ENCODE measurements around the gene ARSB. TPM values are rescaled to one million over a fixed set of nuclear protein-coding genes. Genes with fewer than 3 reads are reported as not detected.
"Not testable (repeated sequence)": the region's sequence is repeated elsewhere in the genome, so short reads cannot be mapped to it uniquely, and the experiment has no call there.

Gene ARSB
- total RNA-seq, 4 donors from 2014 or later = 4.2 to 10.7 (median 7.3) TPM

GRCh38 chr5:78734094-78734845 is 250.8 kb downstream of the ARSB start:
- Histone ChIP-seq H3K9me3 (no peaks in the 10 kb centered on the region), H3K4me1 (no peaks in the 10 kb centered on the region), H3K27ac (no peak overlapping the region), H3K36me3 (no peaks in the 10 kb centered on the region), H3K27me3 (no peaks in the 10 kb centered on the region), H3K4me3 (no peak overlapping the region)
- TF ChIP-seq CTCF (IDR thresholded peaks at IDR 0.05) (no peak), POLR2A (IDR thresholded peaks at IDR 0.05) (no peak)
- DNase-seq = no peak

GRCh38 chr5:78732721-78733120 is 252.4 kb downstream of the ARSB start:
- peak in 1 of 3 donors; percentile 53 for DNase-seq
- not testable (repeated sequence) for H3K36me3 ChIP-seq

GRCh38 chr5:78731884-78732283 is 253.2 kb downstream of the ARSB start:
- DNase-seq = no peak
- H3K9me3 ChIP-seq = no peaks in the 10 kb centered on the region
- no peaks in the 10 kb centered on the region for H3K27me3 ChIP-seq
- H3K4me1 ChIP-seq = peaks cover 0 to 10% (median 4%) of the 10 kb centered on the region in 4 donors
- H3K36me3 ChIP-seq = no peaks in the 10 kb centered on the region
- no peak overlapping the region for H3K27ac ChIP-seq
- no peak overlapping the region for H3K4me3 ChIP-seq
- TF ChIP-seq CTCF (IDR thresholded peaks at IDR 0.05) (no peak), POLR2A (IDR thresholded peaks at IDR 0.05) (no peak)

More at GRCh38 chr5:78732721-78733120, 252.4 kb downstream of the ARSB start:
- not testable (repeated sequence) for H3K4me3 ChIP-seq, H3K27me3 ChIP-seq, H3K4me1 ChIP-seq, H3K27ac ChIP-seq, H3K9me3 ChIP-seq

- Histone ChIP-seq H3K27ac (peak overlapping the region in 1 of 4 donors; percentile 3), H3K27me3 (no peaks in the 10 kb centered on the region), H3K4me1 (peaks cover 0 to 15% (median 6%) of the 10 kb centered on the region in 4 donors), H3K4me3 (no peak overlapping the region), H3K9me3 (no peaks in the 10 kb centered on the region), H3K36me3 (no peaks in the 10 kb centered on the region)
- DNase-seq = no peak
- TF ChIP-seq CTCF (IDR thresholded peaks at IDR 0.05) (no peak), POLR2A (IDR thresholded peaks at IDR 0.05) (no peak)
Measured at GRCh38 chr5:78730300-78731094, 254.6 kb downstream of the ARSB start.

GRCh38 chr5:78727786-78728761 is 257.0 kb downstream of the ARSB start:
- H3K27ac ChIP-seq = peak overlapping the region; percentile 62 to 82 (median 74)
- TF ChIP-seq POLR2A (IDR thresholded peaks at IDR 0.05) = peak in 1 of 2 donors; percentile 9
- TF ChIP-seq CTCF (IDR thresholded peaks at IDR 0.05) = no peak
- no peaks in the 10 kb centered on the region for H3K9me3 ChIP-seq
- H3K27me3 ChIP-seq = no peaks in the 10 kb centered on the region
- no peak overlapping the region for H3K4me3 ChIP-seq
- DNase-seq = peak; percentile 64 to 91 (median 75)
- H3K36me3 ChIP-seq = no peaks in the 10 kb centered on the region
- H3K4me1 ChIP-seq = peaks cover 0 to 15% (median 6%) of the 10 kb centered on the region in 4 donors

Small RNA genes lying within 50 kb of the gene (small RNA-seq; reads per million reads assigned to genes)
- 0 reads per million in 2 donors for gene AC025755.1

Other genes starting within 250 kb of the ARSB start
- gene DMGDH, start 84.4 kb upstream of the ARSB start, total RNA-seq = 1 to 10 TPM in 1 of 4 donors, under 1 TPM in 1, not detected in 2; 0.94 to 1.9 TPM
- gene BHMT2, start 84.5 kb upstream of the ARSB start, total RNA-seq = 10 to 100 TPM in 1 of 4 donors, 1 to 10 TPM in 2, not detected in 1; 1.1 to 10.7 (median 2.8) TPM
- not detected for gene BHMT, start 126.5 kb upstream of the ARSB start, total RNA-seq